K562 (cell line): ENCODE results near the gene ATP6V1F. TPM values are rescaled to one million over a fixed set of nuclear protein-coding genes. Genes with fewer than 3 reads are reported as not detected.
A peak's percentile ranks its signal among the peaks of the same experiment; 100 is the strongest.

Experiments used
- ESRRB ChIP-seq: fragments of 250-450 bp; sonication (Bioruptor Pico); IDR thresholded peaks from 2 replicates; pipeline ENCODE4 v1.5.0; 2020; ENCODE audit warnings: mild to moderate bottlenecking, moderate library complexity, borderline replicate concordance
- FIP1L1 ChIP-seq: fragments of 200-400 bp; formaldehyde crosslinking; IDR thresholded peaks from 2 replicates; pipeline ENCODE4 v1.6.1; 2018; ENCODE audit warnings: mild to moderate bottlenecking, low read depth, low read length; ENCODE audit not compliant: poor library complexity, severe bottlenecking
- GMEB1 ChIP-seq: fragments of 250-450 bp; sonication (Bioruptor Pico); IDR thresholded peaks from 2 replicates; pipeline ENCODE4 v1.4.0; 2020; ENCODE audit warnings: mild to moderate bottlenecking
- HMBOX1 ChIP-seq: sonication (generic); IDR thresholded peaks from 2 replicates; pipeline ENCODE4 v1.6.1; 2016
- MAFF ChIP-seq: IDR thresholded peaks from 2 replicates; pipeline ENCODE4 v1.6.1; 2012; ENCODE audit warnings: low read length, improper control_type of control experiment
- NCOR1 ChIP-seq: fragments of 450-650 bp; IDR thresholded peaks from 2 replicates; pipeline ENCODE4 v1.6.1; 2016; ENCODE audit warnings: mild to moderate bottlenecking, moderate library complexity
- NFIC ChIP-seq: fragments of 450-650 bp; IDR thresholded peaks from 2 replicates; pipeline ENCODE4 v1.6.1; 2017; ENCODE audit warnings: mild to moderate bottlenecking, inconsistent platforms
- NKRF ChIP-seq: fragments of 450-650 bp; IDR thresholded peaks from 2 replicates; pipeline ENCODE4 v1.6.1; 2016; ENCODE audit warnings: borderline replicate concordance
- NR2F6 ChIP-seq: fragments of 450-650 bp; formaldehyde crosslinking; IDR thresholded peaks from 2 replicates; pipeline ENCODE4 v1.4.0; 2020; ENCODE audit warnings: mild to moderate bottlenecking
- PML ChIP-seq: IDR thresholded peaks from 2 replicates; pipeline ENCODE4 v1.6.1; 2012; ENCODE audit warnings: low read length, inconsistent platforms
- POLR2B ChIP-seq: fragments of 450-650 bp; IDR thresholded peaks from 2 replicates; pipeline ENCODE4 v1.6.1; 2018; ENCODE audit warnings: low read depth; ENCODE audit not compliant: partially characterized antibody
- POLR3A ChIP-seq: IDR thresholded peaks from 2 replicates; pipeline ENCODE4 v1.6.1; 2011; ENCODE audit warnings: borderline replicate concordance, mild to moderate bottlenecking, moderate library complexity; ENCODE audit not compliant: insufficient read length, insufficient read depth; ENCODE audit errors: extremely low read depth
- RBFOX2 ChIP-seq: fragments of 200-400 bp; formaldehyde crosslinking; IDR thresholded peaks from 2 replicates; pipeline ENCODE4 v1.6.1; 2017; ENCODE audit warnings: low read depth, mild to moderate bottlenecking, low read length, moderate library complexity
- RBM22 ChIP-seq: fragments of 200-400 bp; formaldehyde crosslinking; IDR thresholded peaks from 2 replicates; pipeline ENCODE4 v1.6.1; 2018; ENCODE audit warnings: low read length, low read depth; ENCODE audit not compliant: poor library complexity, severe bottlenecking
- RBM39 ChIP-seq: fragments of 200-400 bp; formaldehyde crosslinking; optimal IDR thresholded peaks from 2 replicates; pipeline ENCODE3; 2018; ENCODE audit warnings: low read depth, low read length
- STAT5B ChIP-seq: fragments of 250-450 bp; sonication (Bioruptor Pico); IDR thresholded peaks from 2 replicates; pipeline ENCODE4 v1.8.0; 2021; ENCODE audit warnings: mild to moderate bottlenecking, inconsistent platforms
- ZNF232 ChIP-seq: sonication (generic); formaldehyde crosslinking; IDR thresholded peaks from 2 replicates; pipeline ENCODE4 v1.8.0; 2022; ENCODE audit warnings: mild to moderate bottlenecking, missing genetic modification reagents
- ZNF280A ChIP-seq: fragments of 450-650 bp; IDR thresholded peaks from 2 replicates; pipeline ENCODE4 v1.6.1; 2018; ENCODE audit warnings: mild to moderate bottlenecking, low read depth; ENCODE audit not compliant: partially characterized antibody
- ZNF740 ChIP-seq, 3 experiments: fragments of 200-800 bp in 1 of 3; sonication (Bioruptor generic) in 1 of 3; sonication (generic) in 1 of 3; formaldehyde crosslinking in 1 of 3; IDR thresholded peaks; 2 replicates each; pipeline versions ENCODE4 v1.6.1 to v1.8.0; 2016 to 2022; ENCODE audit warnings: mild to moderate bottlenecking in 2 of 3, missing compliant biosample characterization in 2 of 3, missing genetic modification characterization in 2 of 3, missing genetic modification reagents in 1 of 3
- polyA plus RNA-seq, 8 experiments: library from polyadenylated mRNA; depleted of rRNA in 4 of 8; stranded (reverse) in 5 of 8; unstranded in 3 of 8; fragments of >200 nt; fragmentation: Nextera tagmentation in 2 of 8; fragmentation: Illumina TruSeq in 1 of 8; extraction: Ambion mirVana in 2 of 8; extraction: Trizol in 1 of 8; gene quantifications; 2 replicates each; pipeline versions ENCODE4 v1.2.1 to v1.2.3, GENCODE V29; 2011 to 2014; ENCODE audit warnings: inconsistent platforms in 1 of 8, missing spikeins in 1 of 8
- total RNA-seq, 7 experiments: library from RNA; depleted of rRNA in 6 of 7; stranded (reverse); fragments of >200 nt in 6 of 7; fragmentation: Illumina TruSeq in 2 of 7; extraction: Trizol in 2 of 7; gene quantifications; 2 replicates each; pipeline versions ENCODE4 v1.2.1 to v1.2.3, GENCODE V29; 2011 to 2021; ENCODE audit warnings: low replicate concordance in 1 of 7

The ATP6V1F gene
- total and polyA plus RNA-seq, 9 of the 15 experiments (the other 6 are each of a cell fraction or from before 2014, with no cell fraction given) = 206 to 1,123 (median 542) TPM

GRCh38 chr7:128833148-128833945 is 29.3 kb upstream of the ATP6V1F start (continued):
- TF ChIP-seq HMBOX1 = no peak
- TF ChIP-seq NCOR1 = 0 out of 2 replicates have a peak, but pooled peaks have one; percentile 18
- no peak for TF ChIP-seq ZNF280A
- no peak for TF ChIP-seq ZNF232
- TF ChIP-seq ZNF740 (CRISPR knock-in tag; IDR thresholded peaks at IDR 0.05) = peak; percentile 87
- TF ChIP-seq ZNF740 (tag; IDR thresholded peaks at IDR 0.05) = peak in 1 of 2 experiments; percentile 55; a peak in 1 of 4 replicates
- no peak for TF ChIP-seq STAT5B (CRISPR knock-in tag)
- TF ChIP-seq NKRF = no peak
- TF ChIP-seq MAFF = no peak
- TF ChIP-seq FIP1L1 = no peak
- TF ChIP-seq RBFOX2 = peak; percentile 0; the same call in 1 of the 2 replicates
- TF ChIP-seq NFIC = peak; percentile 84
- TF ChIP-seq ESRRB (CRISPR knock-in tag) = no peak
- no peak for TF ChIP-seq GMEB1
- no peak for TF ChIP-seq NR2F6
- peak; percentile 19 for TF ChIP-seq RBM39
- TF ChIP-seq POLR3A = no peak
- TF ChIP-seq PML = no peak
- TF ChIP-seq POLR2B = no peak
- no peak for TF ChIP-seq RBM22
